Liver (tissue), 3 donors: ENCODE results near the gene MRC2.

Experiments used
- CTCF ChIP-seq: fragments of 150-350 bp; IDR thresholded peaks from 2 replicates; pipeline ENCODE4 v1.5.1; 2017; ENCODE audit warnings: improper control_type of control experiment, low read depth, low read length; ENCODE audit not compliant: missing input control
- EGR1 ChIP-seq, 2 donors: IDR thresholded peaks; 2 replicates each; pipeline ENCODE4 v1.6.1; 2016 to 2018; ENCODE audit warnings: antibody characterized with exemption in 2 of 2, low read depth in 2 of 2
- GABPA ChIP-seq, 2 donors: IDR thresholded peaks in 1 of 2; conservative IDR thresholded peaks in 1 of 2; 2 replicates each; pipeline ENCODE4 v1.6.1; 2016; ENCODE audit warnings: antibody characterized with exemption in 2 of 2, mild to moderate bottlenecking in 1 of 2, moderate library complexity in 1 of 2
- JUND ChIP-seq, 2 donors: IDR thresholded peaks; 2 replicates each; pipeline ENCODE4 v1.6.1; 2016; ENCODE audit warnings: antibody characterized with exemption in 2 of 2
- MAX ChIP-seq: IDR thresholded peaks from 2 replicates; pipeline ENCODE4 v1.6.1; 2016; ENCODE audit warnings: antibody characterized with exemption
- RAD21 ChIP-seq, 2 donors: IDR thresholded peaks; 2 replicates each; pipeline ENCODE4 v1.6.1; 2016; ENCODE audit warnings: antibody characterized with exemption in 2 of 2, mild to moderate bottlenecking in 2 of 2
- REST ChIP-seq: IDR thresholded peaks from 2 replicates; pipeline ENCODE4 v1.6.1; 2016; ENCODE audit warnings: antibody characterized with exemption, mild to moderate bottlenecking
- RXRA ChIP-seq, 2 donors: IDR thresholded peaks; 2 replicates each; pipeline ENCODE4 v1.6.1; 2017 to 2018; ENCODE audit warnings: antibody characterized with exemption in 2 of 2, mild to moderate bottlenecking in 1 of 2
- donor health status: healthy.
- donor health status: healthy.

- TF ChIP-seq JUND (IDR thresholded peaks at IDR 0.05) (no peak), EGR1 (IDR thresholded peaks at IDR 0.05; ENCODE audit: low read depth in 2 of 2) (no peak), CTCF (no peak), RAD21 (IDR thresholded peaks at IDR 0.05) (no peak), GABPA (IDR thresholded peaks at IDR 0.05 in 1 of 2, conservative IDR thresholded peaks at IDR 0.05 in 1 of 2) (no peak), MAX (no peak), RXRA (IDR thresholded peaks at IDR 0.05) (no peak), REST (no peak)
Observed at GRCh38 chr17:62690168-62690897, 62.9 kb downstream of the MRC2 start.
